Gastroesophageal sphincter (tissue), 4 donors: Measurements from ENCODE around the gene GANC. TPM values are rescaled to one million over a fixed set of nuclear protein-coding genes. Genes with fewer than 3 reads are reported as not detected.

Experiments
- ATAC-seq: fragments of 150-250 bp; one replicate; pipeline ENCODE4 v1.9.1; 2016; ENCODE audit warnings: mild to moderate bottlenecking, moderate library complexity
- H3K27ac ChIP-seq, 4 donors: fragments of 200-600 bp; sonication (generic) in 3 of 4; 1 replicate in 3 of 4; 2 replicates in 1 of 4; pipeline ENCODE4 v1.5.1; 2016 to 2019
- H3K27me3 ChIP-seq: fragments of 200-600 bp; sonication (generic); one replicate; pipeline ENCODE4 v1.5.1; 2019
- H3K36me3 ChIP-seq, 2 donors: fragments of 200-600 bp; sonication (generic); one replicate each; pipeline ENCODE4 v1.5.1; 2019; ENCODE audit warnings: control low read depth in 1 of 2
- H3K4me1 ChIP-seq, 3 donors: fragments of 200-600 bp; sonication (generic); 1 replicate in 2 of 3; 2 replicates in 1 of 3; pipeline ENCODE4 v1.5.1; 2016 to 2019; ENCODE audit warnings: control low read depth in 2 of 3
- H3K4me3 ChIP-seq, 2 donors: fragments of 200-600 bp; sonication (generic); one replicate each; pipeline ENCODE4 v1.5.1; 2019; ENCODE audit warnings: mild to moderate bottlenecking in 1 of 2, moderate library complexity in 1 of 2
- H3K9me3 ChIP-seq, 3 donors: fragments of 200-600 bp; sonication (generic); one replicate each; pipeline ENCODE4 v1.5.1; 2017 to 2019; ENCODE audit warnings: control low read depth in 2 of 3
- CTCF ChIP-seq, 4 experiments: fragments of 200-600 bp in 2 of 4; fragments of 450-650 bp in 2 of 4; sonication (generic) in 1 of 4; IDR thresholded peaks; one replicate each; pipeline ENCODE4 v1.5.1; 2017 to 2019; ENCODE audit warnings: antibody characterized with exemption in 4 of 4, mild to moderate bottlenecking in 2 of 4, moderate library complexity in 2 of 4
- EP300 ChIP-seq: sonication (generic); formaldehyde crosslinking; IDR thresholded peaks from one replicate; pipeline ENCODE4 v1.6.1; 2017; ENCODE audit warnings: antibody characterized with exemption, mild to moderate bottlenecking
- POLR2A ChIP-seq, 2 donors: fragments of 450-650 bp; IDR thresholded peaks; one replicate each; pipeline ENCODE4 v1.6.1; 2017; ENCODE audit warnings: antibody characterized with exemption in 2 of 2, mild to moderate bottlenecking in 2 of 2, moderate library complexity in 1 of 2
- POLR2AphosphoS5 ChIP-seq: sonication (generic); formaldehyde crosslinking; IDR thresholded peaks from one replicate; pipeline ENCODE4 v1.6.1; 2017; ENCODE audit warnings: antibody characterized with exemption
- WGBS, 2 donors: methylation state at CpG; one replicate each; pipeline ENCODE4 v1.1.5; 2018; ENCODE audit warnings: low coverage in 1 of 2; 5-methylcytosine and 5-hydroxymethylcytosine counted together
- total RNA-seq, 4 donors: library from RNA; depleted of rRNA; stranded (reverse); fragments of >200 nt; gene quantifications; one replicate each; pipeline ENCODE4 v1.1.0, GENCODE V29; 2016

GANC gene
- total RNA-seq, 4 donors from 2014 or later = 14.4 to 41.2 (median 19.7) TPM

DNA sequence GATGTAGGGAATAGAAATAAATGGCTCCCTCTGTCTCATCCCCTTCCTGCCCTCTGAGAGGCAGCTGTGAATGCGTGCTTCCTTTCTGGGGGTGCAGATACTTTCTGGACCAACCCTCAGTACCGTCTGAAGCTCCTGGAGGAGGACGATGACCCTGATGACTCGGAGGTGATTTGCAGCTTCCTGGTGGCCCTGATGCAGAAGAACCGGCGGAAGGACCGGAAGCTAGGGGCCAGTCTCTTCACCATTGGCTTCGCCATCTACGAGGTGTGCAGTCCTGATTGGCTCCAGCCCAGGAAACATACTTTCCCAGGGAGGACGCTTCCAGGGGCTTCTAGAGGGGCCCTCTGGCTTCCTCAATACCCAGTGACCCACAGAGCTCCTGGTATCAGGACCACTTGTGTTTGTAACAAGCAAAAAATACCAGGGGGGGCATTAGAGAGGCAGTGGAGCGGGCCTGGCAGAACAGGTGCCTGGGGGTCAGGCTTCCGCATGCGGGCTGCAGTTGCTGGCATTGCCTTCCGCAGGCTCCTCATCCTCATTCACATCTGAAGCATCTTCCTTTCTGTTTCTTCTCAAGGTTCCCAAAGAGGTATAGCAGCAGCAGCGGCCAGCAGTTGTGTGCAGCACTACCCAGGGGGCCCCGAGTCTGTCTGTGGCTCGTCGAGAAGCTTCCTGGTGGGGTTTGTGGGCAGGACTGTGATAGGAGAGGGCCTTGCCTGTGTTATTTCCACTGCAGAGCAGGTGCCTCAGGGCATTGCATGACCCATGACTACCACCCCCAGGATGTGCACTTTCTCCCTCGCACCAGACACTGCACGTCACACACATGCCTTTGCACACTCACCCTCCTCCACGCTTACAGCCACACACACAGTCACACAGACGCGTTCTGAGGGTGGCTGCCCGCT is 128.8 kb downstream of the GANC start:
- Histone ChIP-seq H3K4me1 (peaks cover 0 to 7% (median 0%) of the 10 kb centered on the region in 3 donors), H3K9me3 (no peaks in the 10 kb centered on the region), H3K4me3 (no peak overlapping the region), H3K27me3 (no peaks in the 10 kb centered on the region), H3K36me3 (peaks cover 0 to 56% of the 10 kb centered on the region in 2 donors), H3K27ac (no peak overlapping the region)
- ATAC-seq = no peak
- no peak for TF ChIP-seq POLR2AphosphoS5
- no peak for TF ChIP-seq CTCF (IDR thresholded peaks at IDR 0.05)
- TF ChIP-seq EP300 = no peak
- no peak for TF ChIP-seq POLR2A (IDR thresholded peaks at IDR 0.05)
- WGBS, 2 donors = 87 to 100% methylated on average over 1 to 10 of the region's 24 CpGs

- peaks cover 0 to 50% of the 10 kb centered on the region in 2 donors for H3K36me3 ChIP-seq
- no peak overlapping the region for H3K27ac ChIP-seq
- peaks cover 0 to 7% (median 0%) of the 10 kb centered on the region in 3 donors for H3K4me1 ChIP-seq
- TF ChIP-seq POLR2A (IDR thresholded peaks at IDR 0.05) = no peak
- no peak for TF ChIP-seq POLR2AphosphoS5
- no peak for TF ChIP-seq EP300
- no peak for TF ChIP-seq CTCF (IDR thresholded peaks at IDR 0.05)
- ATAC-seq = no peak
- H3K4me3 ChIP-seq = no peak overlapping the region
- H3K9me3 ChIP-seq = no peaks in the 10 kb centered on the region
- 88 to 91% methylated on average over 4 to 12 of the region's 15 CpGs for WGBS, 2 donors
- no peaks in the 10 kb centered on the region for H3K27me3 ChIP-seq
Observed at GRCh38 chr15:42402455-42403205, 129.6 kb downstream of the GANC start.

DNA sequence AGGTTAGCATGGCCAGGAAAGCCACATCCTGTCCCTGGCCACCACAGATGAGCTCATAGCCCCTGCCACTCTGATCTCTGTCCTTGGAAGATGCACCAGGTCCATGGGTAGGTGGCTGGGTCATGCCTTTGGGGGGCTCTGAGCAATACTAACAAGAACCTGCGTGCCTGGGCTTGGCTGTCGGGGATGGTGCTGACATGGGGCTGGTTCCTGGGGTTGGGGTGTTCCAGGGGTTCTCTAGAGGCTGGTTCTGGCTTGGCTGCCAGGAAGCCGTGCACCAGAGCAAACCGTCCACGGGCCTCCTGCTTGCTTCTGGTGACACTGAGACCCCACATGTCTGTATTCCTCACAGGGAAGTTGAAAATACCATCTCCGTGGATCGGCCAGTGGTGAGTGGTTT is 130.4 kb downstream of the GANC start:
- H3K9me3 ChIP-seq = no peaks in the 10 kb centered on the region
- H3K36me3 ChIP-seq = peaks cover 0 to 50% of the 10 kb centered on the region in 2 donors
- no peak for TF ChIP-seq POLR2A (IDR thresholded peaks at IDR 0.05)
- TF ChIP-seq EP300 = no peak
- no peak for TF ChIP-seq CTCF (IDR thresholded peaks at IDR 0.05)
- no peak for TF ChIP-seq POLR2AphosphoS5
- no peak overlapping the region for H3K4me3 ChIP-seq
- H3K27ac ChIP-seq = no peak overlapping the region
- no peaks in the 10 kb centered on the region for H3K27me3 ChIP-seq
- H3K4me1 ChIP-seq = peaks cover 0 to 7% (median 0%) of the 10 kb centered on the region in 3 donors
- no peak for ATAC-seq
- WGBS, 2 donors = 85 to 100% methylated on average over 1 to 4 of the region's 7 CpGs

DNA sequence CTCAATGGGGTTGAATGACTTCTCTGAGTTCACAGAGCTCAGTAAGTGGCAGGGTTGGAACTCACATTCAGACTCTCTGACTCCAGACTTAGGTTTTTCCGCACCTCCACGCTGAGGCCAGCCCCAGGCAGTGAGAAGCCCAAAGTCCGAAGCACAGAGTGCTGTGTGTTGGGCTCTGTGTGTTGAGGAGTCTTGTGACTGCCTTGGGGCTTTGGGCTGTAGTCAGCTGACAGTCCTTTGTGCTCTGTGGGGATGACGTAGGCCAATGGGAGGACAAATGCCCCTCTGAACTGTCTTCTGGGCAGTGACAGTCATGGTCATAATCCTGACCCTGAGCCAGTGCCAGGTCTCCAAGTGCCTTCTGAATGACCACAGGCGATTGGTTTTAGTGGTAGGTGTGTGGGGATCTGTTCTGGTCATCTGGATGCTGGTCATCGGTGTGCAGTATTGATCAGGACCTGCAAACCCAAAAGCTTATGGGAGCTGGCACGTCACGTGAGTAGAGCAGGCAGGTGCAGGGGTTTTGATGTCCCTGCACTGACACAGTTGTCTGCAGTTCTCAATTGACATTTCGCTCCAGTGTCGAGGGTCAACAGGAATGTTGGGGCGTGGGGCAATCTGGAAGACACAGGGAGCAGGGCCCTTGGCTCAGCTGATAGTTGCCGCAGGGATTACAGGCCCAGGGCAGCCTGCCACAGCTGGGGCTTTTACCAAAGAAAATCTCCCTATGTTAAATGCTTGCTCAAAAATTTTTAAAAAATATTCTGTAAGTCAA is 131.6 kb downstream of the GANC start:
- no peaks in the 10 kb centered on the region for H3K9me3 ChIP-seq

More for the DNA sequence above, 131.6 kb downstream of the GANC start:
- H3K36me3 ChIP-seq = peaks cover 0 to 41% of the 10 kb centered on the region in 2 donors
- no peak overlapping the region for H3K27ac ChIP-seq
- TF ChIP-seq POLR2A (IDR thresholded peaks at IDR 0.05) = no peak
- TF ChIP-seq POLR2AphosphoS5 = no peak
- TF ChIP-seq CTCF (IDR thresholded peaks at IDR 0.05) = no peak
- H3K4me1 ChIP-seq = peaks cover 0 to 7% (median 0%) of the 10 kb centered on the region in 3 donors
- no peak overlapping the region for H3K4me3 ChIP-seq
- WGBS, 2 donors = 82% methylated on average over 3 of the region's 12 CpGs; no CpG with 5 or more reads in 1 of the 2 donors
- ATAC-seq = no peak
- H3K27me3 ChIP-seq = no peaks in the 10 kb centered on the region
